Vagina (tissue), 2 donors: Measurements from ENCODE around the gene CCNF. TPM values are rescaled to one million over a fixed set of nuclear protein-coding genes. Genes with fewer than 3 reads are reported as not detected.
A peak's percentile ranks its signal among the peaks of the same experiment; 100 is the strongest.

Experiments used
- DNase-seq, 2 donors: peaks; one replicate each; pipeline ENCODE4 v3.0.0-alpha.2; 2017; ENCODE audit errors: extremely low spot score in 2 of 2
- H3K27ac ChIP-seq: fragments of 200-600 bp; sonication (generic); one replicate; pipeline ENCODE4 v1.5.1; 2019
- H3K27me3 ChIP-seq: fragments of 200-600 bp; sonication (generic); one replicate; pipeline ENCODE4 v1.5.1; 2019
- H3K36me3 ChIP-seq, 2 donors: fragments of 200-600 bp; sonication (generic); one replicate each; pipeline ENCODE4 v1.5.1; 2017 to 2019
- H3K4me1 ChIP-seq: fragments of 200-600 bp; sonication (generic); one replicate; pipeline ENCODE4 v1.5.1; 2019
- H3K4me3 ChIP-seq, 2 donors: fragments of 200-600 bp; sonication (generic); 1 replicate in 1 of 2; 2 replicates in 1 of 2; pipeline ENCODE4 v1.5.1; 2016 to 2019
- H3K9me3 ChIP-seq: fragments of 200-600 bp; sonication (generic); one replicate; pipeline ENCODE4 v1.5.1; 2019
- POLR2A ChIP-seq, 2 donors: fragments of 450-650 bp; IDR thresholded peaks; one replicate each; pipeline ENCODE4 v1.6.1; 2017; ENCODE audit warnings: antibody characterized with exemption in 2 of 2, mild to moderate bottlenecking in 2 of 2, moderate library complexity in 2 of 2
- POLR2AphosphoS5 ChIP-seq, 2 donors: sonication (generic); formaldehyde crosslinking; IDR thresholded peaks; one replicate each; pipeline ENCODE4 v1.9.0; 2017; ENCODE audit warnings: antibody characterized with exemption in 2 of 2, mild to moderate bottlenecking in 2 of 2, low read depth in 1 of 2; ENCODE audit not compliant: insufficient read depth in 1 of 2
- intact Hi-C: fragments of 100-400 bp; cut with DNase I; formaldehyde crosslinking; loops from one replicate; pipeline ENCODE4 v1.15.1; 2023
- total RNA-seq: library from RNA; depleted of rRNA; stranded (reverse); fragments of >200 nt; gene quantifications from one replicate; pipeline ENCODE4 v1.2.3, GENCODE V29; 2016
- TF ChIP-seq, protein P1 (sequence below), 3 experiments: fragments of 450-650 bp in 2 of 3; fragments of 200-600 bp in 1 of 3; sonication (generic) in 1 of 3; IDR thresholded peaks; one replicate each; pipeline ENCODE4 v1.5.1; 2017 to 2019; ENCODE audit warnings: antibody characterized with exemption in 3 of 3, mild to moderate bottlenecking in 2 of 3, moderate library complexity in 2 of 3

The CCNF gene
- total RNA-seq, 1 donor from 2014 or later, result 2.5 TPM

DNA sequence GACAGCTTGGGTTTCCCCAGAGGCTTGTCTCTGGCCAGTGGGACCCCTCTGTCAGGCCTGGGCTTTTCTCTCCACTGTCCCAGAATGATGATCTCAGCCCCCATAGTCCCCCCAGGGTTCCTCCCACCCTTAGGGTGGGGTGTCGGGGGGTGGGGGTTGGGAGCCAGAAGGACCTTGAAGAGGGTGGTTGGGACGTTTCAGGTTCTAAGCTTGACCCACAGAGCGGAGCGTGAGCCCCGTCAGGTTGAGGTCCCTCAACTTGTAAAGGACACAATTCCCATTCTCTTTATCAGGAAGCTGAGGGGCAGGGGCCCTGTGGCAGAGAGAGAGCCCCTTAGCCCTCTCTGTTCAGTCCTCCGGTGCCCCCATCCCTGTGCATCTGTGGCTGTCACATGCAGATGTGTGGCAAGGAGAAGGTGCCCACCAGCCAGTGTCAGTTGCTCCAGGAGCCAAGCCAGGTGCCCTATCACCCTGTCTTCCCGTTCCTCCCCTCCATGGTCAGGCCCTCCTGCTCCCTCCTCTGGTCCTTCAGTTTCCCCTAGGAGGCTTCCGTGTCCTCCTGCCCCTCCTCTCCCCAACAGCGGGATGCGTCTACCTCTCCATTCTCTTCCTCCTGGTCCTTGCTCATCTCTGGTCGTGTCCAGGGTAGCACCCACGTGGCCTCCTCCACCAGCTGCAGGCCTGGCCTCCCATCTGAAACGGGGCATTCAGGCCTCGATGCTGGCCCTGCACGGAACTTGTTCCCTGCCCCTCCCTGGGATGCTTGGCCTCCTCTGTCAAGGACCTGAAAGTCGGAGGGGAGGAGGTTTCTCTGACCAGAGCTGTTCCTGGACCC lies 40.4 kb downstream of the CCNF start:
- TF ChIP-seq, protein P1, sequence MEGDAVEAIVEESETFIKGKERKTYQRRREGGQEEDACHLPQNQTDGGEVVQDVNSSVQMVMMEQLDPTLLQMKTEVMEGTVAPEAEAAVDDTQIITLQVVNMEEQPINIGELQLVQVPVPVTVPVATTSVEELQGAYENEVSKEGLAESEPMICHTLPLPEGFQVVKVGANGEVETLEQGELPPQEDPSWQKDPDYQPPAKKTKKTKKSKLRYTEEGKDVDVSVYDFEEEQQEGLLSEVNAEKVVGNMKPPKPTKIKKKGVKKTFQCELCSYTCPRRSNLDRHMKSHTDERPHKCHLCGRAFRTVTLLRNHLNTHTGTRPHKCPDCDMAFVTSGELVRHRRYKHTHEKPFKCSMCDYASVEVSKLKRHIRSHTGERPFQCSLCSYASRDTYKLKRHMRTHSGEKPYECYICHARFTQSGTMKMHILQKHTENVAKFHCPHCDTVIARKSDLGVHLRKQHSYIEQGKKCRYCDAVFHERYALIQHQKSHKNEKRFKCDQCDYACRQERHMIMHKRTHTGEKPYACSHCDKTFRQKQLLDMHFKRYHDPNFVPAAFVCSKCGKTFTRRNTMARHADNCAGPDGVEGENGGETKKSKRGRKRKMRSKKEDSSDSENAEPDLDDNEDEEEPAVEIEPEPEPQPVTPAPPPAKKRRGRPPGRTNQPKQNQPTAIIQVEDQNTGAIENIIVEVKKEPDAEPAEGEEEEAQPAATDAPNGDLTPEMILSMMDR (IDR thresholded peaks at IDR 0.05), result no peak
- TF ChIP-seq POLR2AphosphoS5 (IDR thresholded peaks at IDR 0.05; ENCODE audit: insufficient read depth in 1 of 2, low read depth in 1 of 2) (no peak), POLR2A (IDR thresholded peaks at IDR 0.05) (no peak)
- Histone ChIP-seq H3K27ac (no peak overlapping the region), H3K9me3 (no peaks in the 10 kb centered on the region), H3K36me3 (no peaks in the 10 kb centered on the region), H3K4me1 (peaks cover 60% of the 10 kb centered on the region), H3K27me3 (peaks cover 4% of the 10 kb centered on the region), H3K4me3 (no peak overlapping the region)
- intact Hi-C loops, result no loop called here
- no peak for DNase-seq

DNA sequence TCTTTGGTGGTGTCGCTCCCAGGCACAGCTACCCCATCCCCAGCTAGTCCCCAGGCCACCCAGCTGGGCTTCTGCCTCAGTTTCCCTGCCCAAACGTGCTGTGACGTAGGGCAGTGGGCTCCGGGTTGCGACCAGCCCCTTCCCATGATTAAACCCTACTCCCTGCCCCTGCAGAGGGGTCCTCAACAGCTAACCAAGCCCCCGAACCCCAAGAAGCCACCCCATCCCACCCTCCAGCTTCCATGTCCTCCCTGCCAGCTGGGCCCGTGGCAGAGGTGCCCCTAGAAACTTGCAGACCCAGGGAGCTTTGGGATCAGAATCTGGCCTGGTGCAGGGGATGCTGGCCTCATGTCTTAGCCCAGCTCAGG lies 41.0 kb downstream of the CCNF start:
- intact Hi-C loops, result no loop called here
- Histone ChIP-seq H3K27me3 (peaks cover 4% of the 10 kb centered on the region), H3K4me1 (peaks cover 60% of the 10 kb centered on the region), H3K9me3 (no peaks in the 10 kb centered on the region), H3K27ac (no peak overlapping the region), H3K36me3 (no peaks in the 10 kb centered on the region), H3K4me3 (no peak overlapping the region)
- no peak for TF ChIP-seq POLR2A (IDR thresholded peaks at IDR 0.05)
- no peak for TF ChIP-seq POLR2AphosphoS5 (IDR thresholded peaks at IDR 0.05; ENCODE audit: insufficient read depth in 1 of 2, low read depth in 1 of 2)
- TF ChIP-seq, protein P1 (IDR thresholded peaks at IDR 0.05), result no peak
- no peak for DNase-seq

DNA sequence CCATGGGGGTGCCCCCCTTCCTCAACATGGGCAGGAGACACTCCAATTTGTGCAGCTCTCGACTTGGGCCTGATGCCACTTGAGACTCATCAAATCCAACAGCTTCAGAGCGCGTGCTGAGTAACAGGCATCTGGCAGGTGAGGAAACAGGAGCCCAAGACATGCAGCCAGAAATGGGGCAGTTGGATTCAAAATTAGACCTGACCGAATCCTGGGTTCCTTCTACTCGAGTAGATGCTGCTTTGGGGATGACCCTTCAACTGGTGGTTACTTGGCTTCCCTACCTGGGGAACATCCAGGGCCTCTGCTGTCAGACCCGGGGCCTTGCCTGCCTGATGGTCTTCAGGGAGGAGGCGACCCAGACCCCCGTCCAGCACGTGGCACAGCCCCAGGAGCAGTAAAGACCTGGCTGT lies 41.4 kb downstream of the CCNF start:
- TF ChIP-seq POLR2A (IDR thresholded peaks at IDR 0.05) (no peak), POLR2AphosphoS5 (IDR thresholded peaks at IDR 0.05; ENCODE audit: insufficient read depth in 1 of 2, low read depth in 1 of 2) (no peak)
- TF ChIP-seq, protein P1 (IDR thresholded peaks at IDR 0.05), result no peak
- Histone ChIP-seq H3K4me1 (peaks cover 63% of the 10 kb centered on the region), H3K4me3 (peak overlapping the region; percentile 17 to 33), H3K9me3 (no peaks in the 10 kb centered on the region), H3K27ac (peak overlapping the region; percentile 51), H3K27me3 (peaks cover 4% of the 10 kb centered on the region), H3K36me3 (no peaks in the 10 kb centered on the region)
- DNase-seq, result no peak
- intact Hi-C loops, result no loop called here

DNA sequence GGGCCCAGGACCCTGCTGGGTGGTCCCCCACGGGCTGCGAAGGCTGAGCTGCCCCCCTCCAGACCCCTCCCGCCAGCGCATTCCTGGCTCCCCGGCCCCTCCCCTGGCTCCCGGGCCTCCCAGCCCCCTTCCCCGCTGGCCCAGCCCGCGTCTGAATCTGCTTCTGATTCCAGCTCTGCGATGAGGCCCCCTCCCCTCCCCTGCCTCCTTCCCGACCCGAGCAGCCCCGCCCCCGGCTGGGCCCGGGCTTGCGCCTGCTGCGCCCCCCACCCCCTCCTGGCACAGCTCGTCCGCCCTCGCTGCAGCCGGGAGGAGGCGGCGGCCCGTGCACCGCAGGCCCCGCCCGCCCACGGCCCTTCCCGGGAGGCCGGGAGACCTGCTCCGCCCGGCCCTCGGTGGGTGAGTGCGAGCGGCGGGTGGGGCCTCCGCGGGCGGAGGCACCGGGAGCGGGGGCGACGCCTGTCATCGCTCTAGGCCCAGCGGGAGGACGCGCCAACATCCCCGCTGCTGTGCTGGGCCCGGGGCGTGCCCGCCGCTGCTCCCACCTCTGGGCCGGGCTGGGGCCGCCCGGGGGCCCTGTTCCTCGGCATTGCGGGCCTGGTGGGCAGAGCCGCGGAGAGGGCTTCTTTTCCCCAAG lies 41.9 kb downstream of the CCNF start, which contains the start of gene NTN3:
TSS of gene NTN3 (plus strand) at position 282 of the 637 bp plus-strand sequence. CDS start 405 bp downstream, outside the sequence.
- Histone ChIP-seq H3K9me3 (no peaks in the 10 kb centered on the region), H3K27ac (peak within 1 kb of the TSS; percentile 51), H3K4me3 (peak within 1 kb of the TSS; percentile 17 to 33), H3K4me1 (peaks cover 68% of the 10 kb centered on the region), H3K27me3 (peaks cover 4% of the 10 kb centered on the region), H3K36me3 (no peaks in the 10 kb centered on the region)
- intact Hi-C loops, result no loop called here
- TF ChIP-seq POLR2AphosphoS5 (IDR thresholded peaks at IDR 0.05; ENCODE audit: insufficient read depth in 1 of 2, low read depth in 1 of 2) (no peak), POLR2A (IDR thresholded peaks at IDR 0.05) (no peak)
- TF ChIP-seq, protein P1 (IDR thresholded peaks at IDR 0.05), result no peak
- no peak for DNase-seq
